WTC11 (cell line): Measurements from ENCODE around the gene SLC43A3. TPM values are rescaled to one million over a fixed set of nuclear protein-coding genes. Genes with fewer than 3 reads are reported as not detected.

Source experiments
- ATAC-seq: fragments of 200-7000 bp; cut with Tn5 transposase; 2 replicates; pipeline ENCODE4 v1.10.0; 2021; ENCODE audit warnings: mild to moderate bottlenecking, moderate library complexity
- CTCF ChIA-PET: fragments of 300-600 bp; sonication (Branson Sonifier 250); formaldehyde crosslinking; loops from one replicate; lab custom pipeline; 2021; ENCODE audit warnings: antibody characterized with exemption; lab: Charles Lee
- POLR2A ChIA-PET: fragments of 350-600 bp; sonication (Branson Sonifier 250); formaldehyde crosslinking; loops from one replicate; lab custom pipeline; 2021; ENCODE audit warnings: antibody characterized with exemption; lab: Charles Lee
- DNase-seq: peaks from one replicate; pipeline ENCODE4 v3.0.0; 2021; ENCODE audit warnings: low spot score
- H3K27ac Mint-ChIP-seq: 2 replicates; pipeline ENCODE4 v1.8.0; 2021; ENCODE audit warnings: mixed read lengths
- H3K27me3 Mint-ChIP-seq: 2 replicates; pipeline ENCODE4 v1.8.0; 2021; ENCODE audit warnings: low read depth, mild to moderate bottlenecking, moderate library complexity, mixed read lengths
- H3K36me3 Mint-ChIP-seq: 2 replicates; pipeline ENCODE4 v1.8.0; 2021; ENCODE audit warnings: mixed read lengths
- H3K4me1 Mint-ChIP-seq: 2 replicates; pipeline ENCODE4 v1.8.0; 2022; ENCODE audit warnings: mixed read lengths
- H3K4me3 Mint-ChIP-seq: 2 replicates; pipeline ENCODE4 v1.8.0; 2021; ENCODE audit warnings: mild to moderate bottlenecking, moderate library complexity, mixed read lengths
- H3K9me3 Mint-ChIP-seq: 2 replicates; pipeline ENCODE4 v1.8.0; 2021; ENCODE audit warnings: mixed read lengths
- ATF3 ChIP-seq: sonication (generic); formaldehyde crosslinking; conservative IDR thresholded peaks from 2 replicates; pipeline ENCODE4 v1.8.1; 2022; ENCODE audit warnings: mild to moderate bottlenecking, missing genetic modification reagents
- ATF6 ChIP-seq: sonication (generic); formaldehyde crosslinking; IDR thresholded peaks from 2 replicates; pipeline ENCODE4 v1.8.1; 2023; ENCODE audit warnings: mild to moderate bottlenecking, missing genetic modification reagents
- CREB1 ChIP-seq: sonication (generic); formaldehyde crosslinking; IDR thresholded peaks from 2 replicates; pipeline ENCODE4 v1.8.0; 2023; ENCODE audit warnings: mild to moderate bottlenecking, missing genetic modification reagents
- EMX1 ChIP-seq: fragments of 250-450 bp; sonication (Bioruptor Pico); IDR thresholded peaks from 2 replicates; pipeline ENCODE4 v1.8.0; 2021; ENCODE audit warnings: mild to moderate bottlenecking
- ETV6 ChIP-seq: sonication (generic); formaldehyde crosslinking; IDR thresholded peaks from 2 replicates; pipeline ENCODE4 v1.8.1; 2022; ENCODE audit warnings: mild to moderate bottlenecking, missing genetic modification reagents
- FOXP1 ChIP-seq: sonication (generic); formaldehyde crosslinking; IDR thresholded peaks from 2 replicates; pipeline ENCODE4 v1.8.0; 2022; ENCODE audit warnings: missing genetic modification reagents, mild to moderate bottlenecking, moderate library complexity, borderline replicate concordance
- GRHL2 ChIP-seq: fragments of 250-450 bp; sonication (Bioruptor Pico); IDR thresholded peaks from 2 replicates; pipeline ENCODE4 v1.8.0; 2022; ENCODE audit warnings: mild to moderate bottlenecking, moderate library complexity; ENCODE audit not compliant: insufficient replicate concordance, severe bottlenecking
- HMGA2 ChIP-seq: fragments of 250-450 bp; sonication (Bioruptor Pico); IDR thresholded peaks from 2 replicates; pipeline ENCODE4 v1.4.0; 2021; ENCODE audit warnings: mild to moderate bottlenecking, moderate library complexity
- JAZF1 ChIP-seq: fragments of 250-450 bp; sonication (Bioruptor Pico); IDR thresholded peaks from 2 replicates; pipeline ENCODE4 v1.9.0; 2021; ENCODE audit warnings: moderate library complexity, mild to moderate bottlenecking, inconsistent platforms
- JUN ChIP-seq: sonication (generic); formaldehyde crosslinking; IDR thresholded peaks from 2 replicates; pipeline ENCODE4 v1.8.0; 2023; ENCODE audit warnings: mild to moderate bottlenecking, missing genetic modification reagents
- KAT7 ChIP-seq: sonication (generic); formaldehyde crosslinking; IDR thresholded peaks from 2 replicates; pipeline ENCODE4 v1.8.1; 2023; ENCODE audit warnings: missing genetic modification reagents, mild to moderate bottlenecking, borderline replicate concordance
- NR1H2 ChIP-seq: sonication (generic); formaldehyde crosslinking; IDR thresholded peaks from 2 replicates; pipeline ENCODE4 v1.9.0; 2021; ENCODE audit warnings: mild to moderate bottlenecking, moderate library complexity, missing genetic modification reagents
- RELA ChIP-seq: sonication (generic); formaldehyde crosslinking; IDR thresholded peaks from 2 replicates; pipeline ENCODE4 v1.8.1; 2022; ENCODE audit warnings: missing genetic modification reagents, mild to moderate bottlenecking, borderline replicate concordance
- SOX15 ChIP-seq: fragments of 250-450 bp; sonication (Bioruptor Pico); IDR thresholded peaks from 2 replicates; pipeline ENCODE4 v1.9.0; 2021; ENCODE audit warnings: mild to moderate bottlenecking
- ZNF121 ChIP-seq: sonication (generic); formaldehyde crosslinking; IDR thresholded peaks from 2 replicates; pipeline ENCODE4 v1.8.0; 2023; ENCODE audit warnings: missing genetic modification reagents
- ZNF219 ChIP-seq: sonication (generic); formaldehyde crosslinking; IDR thresholded peaks from 2 replicates; pipeline ENCODE4 v1.8.0; 2023; ENCODE audit warnings: missing genetic modification reagents, mild to moderate bottlenecking, borderline replicate concordance
- ZNF512 ChIP-seq: sonication (generic); formaldehyde crosslinking; IDR thresholded peaks from 2 replicates; pipeline ENCODE4 v1.8.1; 2022; ENCODE audit warnings: missing genetic modification reagents, borderline replicate concordance
- total RNA-seq: library from RNA; stranded (reverse); gene quantifications from 3 replicates; pipeline ENCODE4 v1.2.3, GENCODE V29; 2021
- TF ChIP-seq, protein P1 (sequence below): fragments of 250-450 bp; sonication (Bioruptor Pico); IDR thresholded peaks from 2 replicates; pipeline ENCODE4 v1.9.0; 2021; ENCODE audit warnings: mild to moderate bottlenecking
- TF ChIP-seq, protein P2 (sequence below): fragments of 250-450 bp; sonication (Bioruptor Pico); IDR thresholded peaks from 2 replicates; pipeline ENCODE4 v2.1.2; 2022; ENCODE audit warnings: mild to moderate bottlenecking, moderate library complexity
- TF ChIP-seq, protein P3 (sequence below): sonication (generic); formaldehyde crosslinking; IDR thresholded peaks from 2 replicates; pipeline ENCODE4 v1.8.1; 2023; ENCODE audit warnings: mild to moderate bottlenecking, missing genetic modification reagents, moderate library complexity
- TF ChIP-seq, protein P4 (sequence below): sonication (generic); formaldehyde crosslinking; IDR thresholded peaks from 2 replicates; pipeline ENCODE4 v1.8.0; 2023; ENCODE audit warnings: missing genetic modification reagents
- TF ChIP-seq, protein P5 (sequence below): fragments of 250-450 bp; sonication (Bioruptor Pico); IDR thresholded peaks from 2 replicates; pipeline ENCODE4 v1.9.0; 2021; ENCODE audit warnings: mild to moderate bottlenecking, borderline replicate concordance

Gene SLC43A3
- total RNA-seq, 1 experiment from 2014 or later: 22.6 TPM

GRCh38 chr11:57467508-57468157, 40.7 kb upstream of the SLC43A3 start:
- Mint-ChIP-seq H3K27ac (peak overlapping the region; percentile 9; the same call in 1 of the 2 replicates), H3K4me3 (no peak overlapping the region), H3K36me3 (peaks cover 7% of the 10 kb centered on the region), H3K4me1 (peaks cover 36% of the 10 kb centered on the region), H3K27me3 (peaks cover 17% of the 10 kb centered on the region), H3K9me3 (no peaks in the 10 kb centered on the region)
- POLR2A ChIA-PET: interaction anchor here (0.8 to 1.5 kb wide), 3 partner anchors 16 to 172 kb away, joined by 3 to 4 read pairs (median 3); partner anchors contain the start of gene UBE2L6
- ATAC-seq: peak; percentile 76
- peak; percentile 48 for DNase-seq
- TF ChIP-seq EMX1: no peak
- TF ChIP-seq, protein P1, sequence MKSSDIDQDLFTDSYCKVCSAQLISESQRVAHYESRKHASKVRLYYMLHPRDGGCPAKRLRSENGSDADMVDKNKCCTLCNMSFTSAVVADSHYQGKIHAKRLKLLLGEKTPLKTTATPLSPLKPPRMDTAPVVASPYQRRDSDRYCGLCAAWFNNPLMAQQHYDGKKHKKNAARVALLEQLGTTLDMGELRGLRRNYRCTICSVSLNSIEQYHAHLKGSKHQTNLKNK (CRISPR knock-in tag): no peak
- TF ChIP-seq RELA: 0 out of 2 replicates have a peak, but pooled peaks have one; percentile 31
- TF ChIP-seq, protein P2, sequence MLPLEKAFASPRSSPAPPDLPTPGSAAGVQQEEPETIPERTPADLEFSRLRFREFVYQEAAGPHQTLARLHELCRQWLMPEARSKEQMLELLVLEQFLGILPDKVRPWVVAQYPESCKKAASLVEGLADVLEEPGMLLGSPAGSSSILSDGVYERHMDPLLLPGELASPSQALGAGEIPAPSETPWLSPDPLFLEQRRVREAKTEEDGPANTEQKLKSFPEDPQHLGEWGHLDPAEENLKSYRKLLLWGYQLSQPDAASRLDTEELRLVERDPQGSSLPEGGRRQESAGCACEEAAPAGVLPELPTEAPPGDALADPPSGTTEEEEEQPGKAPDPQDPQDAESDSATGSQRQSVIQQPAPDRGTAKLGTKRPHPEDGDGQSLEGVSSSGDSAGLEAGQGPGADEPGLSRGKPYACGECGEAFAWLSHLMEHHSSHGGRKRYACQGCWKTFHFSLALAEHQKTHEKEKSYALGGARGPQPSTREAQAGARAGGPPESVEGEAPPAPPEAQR (CRISPR knock-in tag): no peak
- no peak for TF ChIP-seq ZNF121 (CRISPR knock-in tag)
- TF ChIP-seq, protein P3, sequence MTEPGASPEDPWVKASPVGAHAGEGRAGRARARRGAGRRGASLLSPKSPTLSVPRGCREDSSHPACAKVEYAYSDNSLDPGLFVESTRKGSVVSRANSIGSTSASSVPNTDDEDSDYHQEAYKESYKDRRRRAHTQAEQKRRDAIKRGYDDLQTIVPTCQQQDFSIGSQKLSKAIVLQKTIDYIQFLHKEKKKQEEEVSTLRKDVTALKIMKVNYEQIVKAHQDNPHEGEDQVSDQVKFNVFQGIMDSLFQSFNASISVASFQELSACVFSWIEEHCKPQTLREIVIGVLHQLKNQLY: no peak
- TF ChIP-seq, protein P4, sequence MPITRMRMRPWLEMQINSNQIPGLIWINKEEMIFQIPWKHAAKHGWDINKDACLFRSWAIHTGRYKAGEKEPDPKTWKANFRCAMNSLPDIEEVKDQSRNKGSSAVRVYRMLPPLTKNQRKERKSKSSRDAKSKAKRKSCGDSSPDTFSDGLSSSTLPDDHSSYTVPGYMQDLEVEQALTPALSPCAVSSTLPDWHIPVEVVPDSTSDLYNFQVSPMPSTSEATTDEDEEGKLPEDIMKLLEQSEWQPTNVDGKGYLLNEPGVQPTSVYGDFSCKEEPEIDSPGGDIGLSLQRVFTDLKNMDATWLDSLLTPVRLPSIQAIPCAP (CRISPR knock-in tag): no peak
- TF ChIP-seq KAT7 (CRISPR knock-in tag): 0 out of 2 replicates have a peak, but pooled peaks have one; percentile 38
- TF ChIP-seq JAZF1 (CRISPR knock-in tag): no peak
- no peak for TF ChIP-seq JUN (CRISPR knock-in tag)
- TF ChIP-seq ATF6 (CRISPR knock-in tag): no peak
- TF ChIP-seq ATF3 (CRISPR knock-in tag): no peak
- TF ChIP-seq HMGA2 (CRISPR knock-in tag): no peak
- TF ChIP-seq FOXP1 (CRISPR knock-in tag): 0 out of 2 replicates have a peak, but pooled peaks have one; percentile 42
- no peak for TF ChIP-seq ZNF512
- CTCF ChIA-PET: interaction anchor here (0.9 to 2.6 kb wide), 11 partner anchors 7 to 177 kb away, joined by 3 to 18 read pairs (median 5); partner anchors contain the start of gene RTN4RL2

DNA sequence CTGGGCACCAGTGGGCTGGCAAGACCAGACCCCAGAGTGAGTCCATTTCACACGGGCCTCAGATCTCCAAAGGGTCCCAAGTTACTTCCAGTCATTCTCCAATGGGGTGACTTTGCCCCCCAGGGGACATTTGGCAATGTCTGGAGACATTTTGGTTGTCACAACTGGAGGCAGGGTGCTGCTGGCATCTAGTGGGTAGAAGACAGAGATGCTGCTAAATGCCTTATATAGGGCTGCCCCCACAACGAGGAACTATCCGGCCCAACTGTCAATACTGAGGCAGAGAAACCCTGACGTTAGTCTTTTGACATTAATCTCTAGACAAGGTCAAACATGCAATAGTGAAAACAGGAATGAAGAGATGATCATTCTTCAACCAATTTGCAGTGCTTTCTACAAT, 39.8 kb upstream of the SLC43A3 start:
- POLR2A ChIA-PET: no interaction called here
- peaks cover 43% of the 10 kb centered on the region for H3K4me1 Mint-ChIP-seq
- CTCF ChIA-PET: interaction anchor here (1.4 kb wide), 1 partner anchor 9 kb away, joined by 5 read pairs; no protein-coding TSS in a partner anchor
- H3K4me3 Mint-ChIP-seq: no peak overlapping the region
- ATAC-seq (no peak), DNase-seq (no peak)
- no peak overlapping the region for H3K27ac Mint-ChIP-seq
- H3K9me3 Mint-ChIP-seq: no peaks in the 10 kb centered on the region
- H3K36me3 Mint-ChIP-seq: peaks cover 7% of the 10 kb centered on the region
- peaks cover 27% of the 10 kb centered on the region for H3K27me3 Mint-ChIP-seq
- TF ChIP-seq GRHL2 (CRISPR knock-in tag) (no peak), ZNF219 (CRISPR knock-in tag) (no peak), SOX15 (no peak), CREB1 (CRISPR knock-in tag) (no peak), NR1H2 (CRISPR knock-in tag) (no peak), ETV6 (CRISPR knock-in tag) (no peak)
- TF ChIP-seq, protein P5, sequence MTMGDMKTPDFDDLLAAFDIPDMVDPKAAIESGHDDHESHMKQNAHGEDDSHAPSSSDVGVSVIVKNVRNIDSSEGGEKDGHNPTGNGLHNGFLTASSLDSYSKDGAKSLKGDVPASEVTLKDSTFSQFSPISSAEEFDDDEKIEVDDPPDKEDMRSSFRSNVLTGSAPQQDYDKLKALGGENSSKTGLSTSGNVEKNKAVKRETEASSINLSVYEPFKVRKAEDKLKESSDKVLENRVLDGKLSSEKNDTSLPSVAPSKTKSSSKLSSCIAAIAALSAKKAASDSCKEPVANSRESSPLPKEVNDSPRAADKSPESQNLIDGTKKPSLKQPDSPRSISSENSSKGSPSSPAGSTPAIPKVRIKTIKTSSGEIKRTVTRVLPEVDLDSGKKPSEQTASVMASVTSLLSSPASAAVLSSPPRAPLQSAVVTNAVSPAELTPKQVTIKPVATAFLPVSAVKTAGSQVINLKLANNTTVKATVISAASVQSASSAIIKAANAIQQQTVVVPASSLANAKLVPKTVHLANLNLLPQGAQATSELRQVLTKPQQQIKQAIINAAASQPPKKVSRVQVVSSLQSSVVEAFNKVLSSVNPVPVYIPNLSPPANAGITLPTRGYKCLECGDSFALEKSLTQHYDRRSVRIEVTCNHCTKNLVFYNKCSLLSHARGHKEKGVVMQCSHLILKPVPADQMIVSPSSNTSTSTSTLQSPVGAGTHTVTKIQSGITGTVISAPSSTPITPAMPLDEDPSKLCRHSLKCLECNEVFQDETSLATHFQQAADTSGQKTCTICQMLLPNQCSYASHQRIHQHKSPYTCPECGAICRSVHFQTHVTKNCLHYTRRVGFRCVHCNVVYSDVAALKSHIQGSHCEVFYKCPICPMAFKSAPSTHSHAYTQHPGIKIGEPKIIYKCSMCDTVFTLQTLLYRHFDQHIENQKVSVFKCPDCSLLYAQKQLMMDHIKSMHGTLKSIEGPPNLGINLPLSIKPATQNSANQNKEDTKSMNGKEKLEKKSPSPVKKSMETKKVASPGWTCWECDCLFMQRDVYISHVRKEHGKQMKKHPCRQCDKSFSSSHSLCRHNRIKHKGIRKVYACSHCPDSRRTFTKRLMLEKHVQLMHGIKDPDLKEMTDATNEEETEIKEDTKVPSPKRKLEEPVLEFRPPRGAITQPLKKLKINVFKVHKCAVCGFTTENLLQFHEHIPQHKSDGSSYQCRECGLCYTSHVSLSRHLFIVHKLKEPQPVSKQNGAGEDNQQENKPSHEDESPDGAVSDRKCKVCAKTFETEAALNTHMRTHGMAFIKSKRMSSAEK (CRISPR knock-in tag): no peak
